Endodermal cell (in vitro differentiated cells): ENCODE data around the gene GPC6. TPM values are rescaled to one million over a fixed set of nuclear protein-coding genes. Genes with fewer than 3 reads are reported as not detected.

ENCODE experiments used
- DNase-seq: peaks from one replicate; pipeline ENCODE4 v3.0.0-alpha.2; 2017
- H3K27ac ChIP-seq: 2 replicates; pipeline ENCODE4 v1.5.1; 2013; ENCODE audit warnings: mild to moderate bottlenecking, low read depth, low read length, moderate library complexity
- H3K27me3 ChIP-seq: 2 replicates; pipeline ENCODE4 v1.6.1; 2013; ENCODE audit warnings: mild to moderate bottlenecking, low read length, moderate library complexity; ENCODE audit not compliant: insufficient read depth, control insufficient read depth, poor library complexity, severe bottlenecking
- H3K36me3 ChIP-seq: 2 replicates; pipeline ENCODE4 v1.7.0; 2013; ENCODE audit warnings: mild to moderate bottlenecking, low read length, moderate library complexity; ENCODE audit not compliant: control insufficient read depth, insufficient read depth
- H3K4me1 ChIP-seq: one replicate; pipeline ENCODE4 v1.7.0; 2013; ENCODE audit warnings: low read length; ENCODE audit not compliant: control insufficient read depth, insufficient read depth
- H3K4me3 ChIP-seq: 2 replicates; pipeline ENCODE4 v1.5.1; 2013; ENCODE audit warnings: mild to moderate bottlenecking, low read length, moderate library complexity
- H3K9ac ChIP-seq: 2 replicates; pipeline ENCODE4 v1.6.1; 2013; ENCODE audit warnings: mild to moderate bottlenecking, low read length, moderate library complexity; ENCODE audit not compliant: poor library complexity, severe bottlenecking; ENCODE audit errors: extremely low read depth
- H3K9me3 ChIP-seq: 2 replicates; pipeline ENCODE4 v1.6.1; 2013; ENCODE audit warnings: mild to moderate bottlenecking, low read length, moderate library complexity; ENCODE audit not compliant: control insufficient read depth
- H3K27ac Mint-ChIP-seq: 2 replicates; pipeline ENCODE4 v1.8.0; 2020; ENCODE audit warnings: mixed read lengths
- H3K27me3 Mint-ChIP-seq: 2 replicates; pipeline ENCODE4 v1.8.0; 2021; ENCODE audit warnings: mild to moderate bottlenecking, mixed read lengths; ENCODE audit not compliant: insufficient read depth
- H3K36me3 Mint-ChIP-seq: 2 replicates; pipeline ENCODE4 v1.8.0; 2020; ENCODE audit warnings: low read depth, mixed read lengths
- H3K4me1 Mint-ChIP-seq: 2 replicates; pipeline ENCODE4 v1.8.0; 2020; ENCODE audit warnings: mixed read lengths
- H3K4me3 Mint-ChIP-seq: 2 replicates; pipeline ENCODE4 v1.8.0; 2020; ENCODE audit warnings: mild to moderate bottlenecking, moderate library complexity, mixed read lengths
- H3K9me3 Mint-ChIP-seq: 2 replicates; pipeline ENCODE4 v1.8.0; 2020; ENCODE audit warnings: mild to moderate bottlenecking, mixed read lengths
- whole genome bisulfite sequencing, 2 experiments: methylation state at CpG; one replicate each; pipeline versions ENCODE4 v1.1.5 to v1.1.7; 2013; ENCODE audit warnings: missing lambda C conversion rate in 2 of 2, mixed read lengths in 1 of 2; ENCODE audit not compliant: insufficient coverage in 1 of 2, insufficient read length in 1 of 2; 5-methylcytosine and 5-hydroxymethylcytosine counted together
- total RNA-seq, 2 donors: library from RNA; stranded (reverse); fragmentation: NEBNext Ultra II Directional in 1 of 2; extraction: Animal tissue kit (Norgen Biotek cat#: 25700) in 1 of 2; gene quantifications; 2 replicates in 1 of 2; 3 replicates in 1 of 2; pipeline ENCODE4 v1.2.1, GENCODE V29; 2021
- TF ChIP-seq, protein P1 (sequence below): fragments of 200-600 bp; sonication (generic); conservative IDR thresholded peaks from 2 replicates; pipeline ENCODE4 v1.5.0; 2021; ENCODE audit warnings: antibody characterized with exemption, mild to moderate bottlenecking

The GPC6 gene
- total RNA-seq, 2 donors from 2014 or later: 69.6 to 80.4 TPM

- no peaks in the 10 kb centered on the region for H3K9me3 ChIP-seq
- no peak for DNase-seq
- Mint-ChIP-seq H3K27ac (no peak overlapping the region), H3K36me3 (no peaks in the 10 kb centered on the region), H3K4me1 (peaks cover 23% of the 10 kb centered on the region), H3K4me3 (no peak overlapping the region), H3K9me3 (no peaks in the 10 kb centered on the region), H3K27me3 (no peaks in the 10 kb centered on the region)
- WGBS, 2 experiments: 91 to 92% methylated on average over 3 to 7 of the region's 7 CpGs
- no peak overlapping the region for H3K27ac ChIP-seq
- no peaks in the 10 kb centered on the region for H3K36me3 ChIP-seq
- no peaks in the 10 kb centered on the region for H3K27me3 ChIP-seq
- no peak overlapping the region for H3K9ac ChIP-seq
- TF ChIP-seq, protein P1, sequence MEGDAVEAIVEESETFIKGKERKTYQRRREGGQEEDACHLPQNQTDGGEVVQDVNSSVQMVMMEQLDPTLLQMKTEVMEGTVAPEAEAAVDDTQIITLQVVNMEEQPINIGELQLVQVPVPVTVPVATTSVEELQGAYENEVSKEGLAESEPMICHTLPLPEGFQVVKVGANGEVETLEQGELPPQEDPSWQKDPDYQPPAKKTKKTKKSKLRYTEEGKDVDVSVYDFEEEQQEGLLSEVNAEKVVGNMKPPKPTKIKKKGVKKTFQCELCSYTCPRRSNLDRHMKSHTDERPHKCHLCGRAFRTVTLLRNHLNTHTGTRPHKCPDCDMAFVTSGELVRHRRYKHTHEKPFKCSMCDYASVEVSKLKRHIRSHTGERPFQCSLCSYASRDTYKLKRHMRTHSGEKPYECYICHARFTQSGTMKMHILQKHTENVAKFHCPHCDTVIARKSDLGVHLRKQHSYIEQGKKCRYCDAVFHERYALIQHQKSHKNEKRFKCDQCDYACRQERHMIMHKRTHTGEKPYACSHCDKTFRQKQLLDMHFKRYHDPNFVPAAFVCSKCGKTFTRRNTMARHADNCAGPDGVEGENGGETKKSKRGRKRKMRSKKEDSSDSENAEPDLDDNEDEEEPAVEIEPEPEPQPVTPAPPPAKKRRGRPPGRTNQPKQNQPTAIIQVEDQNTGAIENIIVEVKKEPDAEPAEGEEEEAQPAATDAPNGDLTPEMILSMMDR: peak; percentile 68
- H3K4me3 ChIP-seq: no peak overlapping the region
- peaks cover 3% of the 10 kb centered on the region for H3K4me1 ChIP-seq
Measured at GRCh38 chr13:94119360-94119936, 892.8 kb downstream of the GPC6 start.

DNA sequence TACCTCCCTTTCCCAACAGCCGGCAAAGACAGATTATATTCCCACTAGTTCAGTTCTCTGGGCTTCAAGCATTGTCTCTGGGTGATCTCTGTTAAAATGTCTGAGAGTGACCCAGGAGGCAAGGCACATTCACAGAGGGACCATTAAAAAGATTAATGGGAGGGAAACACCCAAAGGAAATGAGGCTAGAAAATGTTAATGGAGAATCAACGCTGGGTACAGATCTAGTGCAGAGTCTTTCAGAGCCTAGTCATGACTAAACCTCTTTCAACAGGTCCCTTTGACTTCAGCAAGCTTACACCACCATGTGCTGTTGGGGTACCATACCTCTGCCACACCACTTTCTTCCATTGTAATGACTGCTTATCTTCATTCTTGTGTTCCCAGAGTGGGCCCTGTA lies 894.3 kb downstream of the GPC6 start:
- Histone ChIP-seq H3K27me3 (no peaks in the 10 kb centered on the region), H3K27ac (no peak overlapping the region), H3K4me1 (peaks cover 3% of the 10 kb centered on the region), H3K36me3 (no peaks in the 10 kb centered on the region), H3K9me3 (no peaks in the 10 kb centered on the region), H3K9ac (no peak overlapping the region), H3K4me3 (no peak overlapping the region)
- no peak overlapping the region for H3K4me3 Mint-ChIP-seq
- 80 to 85% methylated on average over 1 to 2 of the region's 2 CpGs for WGBS, 2 experiments
- H3K36me3 Mint-ChIP-seq: no peaks in the 10 kb centered on the region
- H3K27me3 Mint-ChIP-seq: no peaks in the 10 kb centered on the region
- no peak for DNase-seq
- H3K4me1 Mint-ChIP-seq: peaks cover 22% of the 10 kb centered on the region
- H3K9me3 Mint-ChIP-seq: no peaks in the 10 kb centered on the region
- TF ChIP-seq, protein P1: no peak
- no peak overlapping the region for H3K27ac Mint-ChIP-seq

- no peaks in the 10 kb centered on the region for H3K36me3 ChIP-seq
- TF ChIP-seq, protein P1: no peak
- DNase-seq: no peak
- H3K4me3 Mint-ChIP-seq: no peak overlapping the region
- no peaks in the 10 kb centered on the region for H3K27me3 ChIP-seq
- no peak overlapping the region for H3K27ac Mint-ChIP-seq
- peaks cover 3% of the 10 kb centered on the region for H3K4me1 ChIP-seq
- 100% methylated on average over 1 of the region's 1 CpG; no CpG with 5 or more reads in 1 of the 2 experiments for WGBS, 2 experiments
- H3K9me3 ChIP-seq: no peaks in the 10 kb centered on the region
- H3K9me3 Mint-ChIP-seq: no peaks in the 10 kb centered on the region
- H3K27ac ChIP-seq: no peak overlapping the region
- no peak overlapping the region for H3K9ac ChIP-seq
- no peak overlapping the region for H3K4me3 ChIP-seq
- peaks cover 22% of the 10 kb centered on the region for H3K4me1 Mint-ChIP-seq
- H3K36me3 Mint-ChIP-seq: no peaks in the 10 kb centered on the region
- H3K27me3 Mint-ChIP-seq: no peaks in the 10 kb centered on the region
Measured at GRCh38 chr13:94121686-94122085, 895.1 kb downstream of the GPC6 start.
